NCI-H1694 treated with DMSO at 0.1 percent for 48 hours (cell line): ENCODE data around the gene PTGIS.

ENCODE experiments used
- DNase-seq: peaks from one replicate; lab custom pipeline; 2025; lab: John Stamatoyannopoulos, UW

The PTGIS gene

DNA sequence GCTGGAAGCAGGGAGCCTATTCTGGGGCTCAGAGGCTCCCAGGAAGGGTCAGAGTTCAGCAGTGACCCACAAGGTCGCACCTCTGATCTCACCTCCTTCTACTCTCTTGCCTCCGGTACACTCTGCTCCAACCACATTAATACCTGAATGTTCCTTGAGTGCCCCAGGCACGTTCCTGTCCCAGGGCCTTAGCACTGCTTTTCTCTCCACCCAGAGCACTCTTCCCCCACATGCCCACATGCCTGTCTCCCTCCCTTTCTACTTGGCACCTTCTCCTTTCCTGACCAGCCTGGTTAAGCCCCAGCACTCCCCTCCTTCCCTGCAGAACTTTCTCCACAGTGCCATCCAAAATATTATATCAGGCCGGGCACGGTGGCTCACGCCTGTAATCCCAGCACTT lies 98.9 kb downstream of the PTGIS start:
- no peak for DNase-seq

- no peak for DNase-seq
Measured at GRCh38 chr20:49468412-49468811, 99.5 kb downstream of the PTGIS start.

DNA sequence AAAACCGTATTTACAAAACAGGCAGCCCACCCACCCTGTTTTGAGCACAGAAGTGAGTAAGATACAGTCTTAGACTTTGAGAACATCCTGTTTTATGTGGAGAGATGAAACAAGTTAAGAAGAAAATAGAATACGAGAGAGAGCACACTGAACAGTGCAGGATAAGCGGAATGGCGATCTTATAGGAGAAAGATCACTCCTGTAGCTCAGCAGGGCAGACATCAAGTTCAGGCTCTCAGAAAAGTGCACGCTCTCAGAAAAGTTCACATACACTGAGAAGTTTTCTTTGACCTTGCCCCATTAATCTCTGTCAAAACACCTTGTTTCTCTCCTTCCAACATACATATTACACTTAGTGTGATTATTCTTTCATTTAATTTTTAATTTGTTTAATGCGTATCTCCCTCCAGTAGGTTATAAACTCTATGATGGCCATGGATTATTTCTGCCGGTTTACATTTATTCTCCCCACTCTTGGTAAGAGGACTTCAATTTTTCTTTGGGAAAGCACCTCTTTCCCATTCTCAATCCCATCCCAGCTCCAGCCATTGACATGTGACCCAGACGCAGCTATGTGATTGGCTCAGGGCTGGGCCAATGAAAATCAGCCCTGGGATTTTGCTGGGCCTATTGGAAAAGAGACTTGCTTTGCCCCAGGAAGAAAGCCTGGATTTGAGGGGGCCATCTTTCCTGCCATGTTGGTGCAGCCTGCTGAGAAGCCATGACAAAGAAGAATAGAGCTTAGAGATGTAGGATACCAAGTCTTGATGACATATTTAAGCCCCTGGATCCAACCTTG lies 101.6 kb downstream of the PTGIS start:
- no peak for DNase-seq

DNA sequence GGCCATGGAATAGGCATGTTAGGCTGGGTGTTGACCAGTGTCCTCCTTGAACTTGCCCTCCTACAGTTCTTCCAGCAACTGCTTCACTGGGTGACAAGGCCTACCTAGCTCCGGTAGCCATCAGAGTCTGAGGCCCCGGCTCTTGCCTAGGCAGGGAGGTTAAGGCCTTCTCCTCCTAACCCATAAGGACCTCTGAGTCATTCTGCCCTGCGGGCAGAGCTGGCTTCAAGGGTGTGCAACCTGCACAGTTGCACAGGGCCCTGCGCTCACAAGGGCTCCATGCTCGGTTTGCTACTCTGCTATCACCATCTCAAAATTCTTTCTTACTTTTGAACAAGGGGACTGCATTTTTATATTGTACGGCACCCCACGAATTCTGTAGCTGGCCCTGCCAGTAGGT lies 103.4 kb downstream of the PTGIS start:
- DNase-seq, result no peak

DNA sequence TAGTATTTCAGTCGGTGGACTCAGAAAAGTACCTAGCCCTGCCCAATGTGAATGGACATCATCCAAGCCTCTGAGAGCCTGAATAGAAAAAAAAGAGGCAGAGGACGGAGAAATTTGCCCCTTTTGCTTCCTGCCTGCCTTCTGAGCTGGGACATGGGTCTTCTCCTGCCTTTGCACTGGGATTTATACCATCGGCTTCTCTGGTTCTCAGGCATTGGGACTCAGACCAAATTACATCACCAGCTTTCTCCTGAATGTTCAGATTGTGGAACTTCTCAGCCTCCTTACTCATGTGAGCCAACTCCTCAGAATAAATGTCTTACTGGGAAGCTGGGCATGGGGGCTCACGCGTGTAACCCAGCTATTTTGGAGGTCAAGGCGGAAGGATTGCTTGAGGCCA lies 105.3 kb downstream of the PTGIS start:
- DNase-seq, result no peak

DNA sequence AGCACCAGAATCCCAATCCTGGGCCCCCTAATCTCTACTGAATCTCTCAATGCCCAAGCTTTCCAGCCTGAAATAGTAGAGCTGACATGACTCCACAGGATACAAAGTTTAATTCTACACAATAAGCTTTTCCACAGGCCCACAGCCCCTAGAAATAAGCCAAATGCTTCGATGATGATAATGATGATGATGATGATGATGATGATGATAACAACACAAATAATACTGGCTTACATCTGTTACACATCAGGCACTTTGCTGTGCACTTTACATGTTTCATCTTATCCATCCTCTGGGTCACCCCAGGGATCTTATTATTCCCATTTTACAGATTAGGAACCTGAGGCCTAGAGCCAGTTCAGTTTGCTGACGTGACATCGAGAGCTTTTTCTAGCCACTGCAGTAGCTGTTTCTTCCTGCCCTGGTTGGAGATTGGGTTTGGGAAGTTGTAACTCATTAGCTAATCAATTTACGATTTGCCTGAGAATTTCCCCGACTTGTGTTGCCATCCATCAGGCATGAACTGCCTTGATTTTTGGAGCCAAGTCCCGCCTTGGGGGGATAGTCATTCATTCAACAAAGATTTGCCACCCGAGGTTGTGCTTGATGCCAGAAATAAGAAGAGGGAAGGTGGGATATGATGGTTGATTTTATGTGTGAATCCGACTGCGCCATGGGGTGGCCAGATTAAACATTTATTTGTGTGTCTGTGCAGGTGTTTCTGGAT lies 105.9 kb downstream of the PTGIS start:
- no peak for DNase-seq

- DNase-seq, result no peak
Measured at GRCh38 chr20:49460916-49461315, 107.0 kb downstream of the PTGIS start.

- DNase-seq, result no peak
Measured at GRCh38 chr20:49460131-49460530, 107.8 kb downstream of the PTGIS start.

- DNase-seq, result no peak
Measured at GRCh38 chr20:49459684-49460083, 108.3 kb downstream of the PTGIS start.

DNA sequence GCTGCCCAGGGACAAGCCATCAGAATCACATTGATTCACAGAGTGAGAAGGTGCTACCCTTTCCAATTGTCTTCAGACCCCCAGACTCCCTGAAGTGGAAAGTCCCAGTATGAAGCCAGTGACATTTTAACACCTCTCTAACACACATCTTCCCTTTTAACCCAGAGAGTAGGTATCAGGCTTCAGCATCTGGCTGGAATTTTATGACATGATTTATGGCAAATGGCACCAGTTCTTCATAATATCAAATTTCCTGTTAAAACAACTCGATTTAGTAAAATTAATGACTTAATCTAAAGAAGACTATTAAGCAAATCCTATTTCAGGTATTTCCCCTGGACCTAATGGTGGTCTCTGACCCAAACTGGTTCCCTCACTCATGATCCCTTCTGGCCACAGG lies 110.5 kb downstream of the PTGIS start:
- DNase-seq, result no peak

GRCh38 chr20:49456646-49457045 lies 111.3 kb downstream of the PTGIS start:
- no peak for DNase-seq

DNA sequence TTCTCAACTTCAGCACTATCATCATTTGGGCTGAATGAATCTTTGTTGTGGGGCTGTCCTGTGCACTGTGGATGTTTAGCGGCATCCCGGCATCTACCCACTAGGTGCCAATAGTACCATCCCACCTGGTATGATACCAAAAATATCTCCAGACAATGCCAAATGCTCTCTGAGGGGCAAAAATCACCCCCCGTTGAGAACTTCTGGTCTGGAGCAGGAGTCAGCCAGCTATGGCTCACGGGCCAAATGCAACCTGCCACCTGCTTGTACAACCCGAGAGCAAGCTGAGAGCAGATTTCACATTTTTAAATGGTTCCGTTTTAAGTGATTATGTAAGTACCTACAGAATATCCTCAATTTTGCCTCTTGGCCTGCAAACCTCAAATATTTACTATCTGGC lies 112.2 kb downstream of the PTGIS start:
- DNase-seq, result no peak
